ENCODE data around the gene KCNB1.

DNA sequence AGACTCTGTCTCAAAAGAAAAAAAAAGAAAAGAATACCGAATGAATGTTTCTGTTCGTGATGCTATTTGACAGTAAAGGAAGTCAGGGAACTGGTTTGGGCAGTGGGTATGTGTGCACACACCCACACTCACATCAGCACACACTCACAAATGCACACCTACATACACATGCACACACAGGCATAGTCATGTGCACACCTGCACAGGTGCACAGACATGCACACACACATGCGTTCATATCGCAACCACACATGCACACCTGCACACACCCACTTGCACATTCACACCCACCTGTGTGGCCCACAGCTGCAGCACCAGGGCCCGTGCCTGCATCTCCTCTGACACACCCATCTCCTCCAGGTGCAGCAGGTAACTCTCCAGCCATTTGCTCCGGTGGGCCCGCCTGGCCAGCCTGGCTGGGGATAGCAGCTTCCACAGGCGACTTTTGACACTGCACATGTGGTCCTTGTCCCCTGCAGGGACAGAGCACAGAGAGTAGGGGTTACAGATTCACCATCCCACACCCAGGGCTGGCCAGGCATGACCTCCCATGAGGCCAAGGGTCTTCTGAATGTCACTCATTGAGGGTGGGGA lies 41.4 kb upstream of the KCNB1 start:
- TF ChIP-seq CTCF (IDR thresholded peaks at IDR 0.05), result no peak
- TF ChIP-seq EP300 (IDR thresholded peaks at IDR 0.05), result no peak
- TF ChIP-seq POLR2A (IDR thresholded peaks at IDR 0.05), result no peak

Data from upper lobe of left lung (tissue), 4 donors.